Esophagus muscularis mucosa (tissue), 4 donors: ENCODE results near the gene RET. TPM values are rescaled to one million over a fixed set of nuclear protein-coding genes. Genes with fewer than 3 reads are reported as not detected.

ENCODE experiments used
- total RNA-seq, 4 donors: library from RNA; depleted of rRNA; stranded (reverse); fragments of >200 nt; gene quantifications; one replicate each; pipeline versions ENCODE4 v1.1.0 to v1.2.1, GENCODE V29; 2016

Gene RET
- total RNA-seq, 4 donors from 2014 or later, result 1.7 to 4.0 (median 3.0) TPM

Other genes with a start within 250 kb of the RET start
- gene CSGALNACT2, start 61.4 kb downstream of the RET start, total RNA-seq, result 10 to 100 TPM; 25.6 to 39.5 (median 33.9) TPM
- 1 to 10 TPM in 2 of 4 donors, under 1 TPM in 2; 0.42 to 7.1 (median 1.0) TPM for gene RASGEF1A, start 190.0 kb downstream of the RET start, total RNA-seq